ENCODE measurements around the gene DNAH10. TPM values are rescaled to one million over a fixed set of nuclear protein-coding genes. Genes with fewer than 3 reads are reported as not detected.

Gene DNAH10
- total RNA-seq, 4 donors from 2014 or later = 0.14 to 0.20 TPM; not detected in 2

DNA sequence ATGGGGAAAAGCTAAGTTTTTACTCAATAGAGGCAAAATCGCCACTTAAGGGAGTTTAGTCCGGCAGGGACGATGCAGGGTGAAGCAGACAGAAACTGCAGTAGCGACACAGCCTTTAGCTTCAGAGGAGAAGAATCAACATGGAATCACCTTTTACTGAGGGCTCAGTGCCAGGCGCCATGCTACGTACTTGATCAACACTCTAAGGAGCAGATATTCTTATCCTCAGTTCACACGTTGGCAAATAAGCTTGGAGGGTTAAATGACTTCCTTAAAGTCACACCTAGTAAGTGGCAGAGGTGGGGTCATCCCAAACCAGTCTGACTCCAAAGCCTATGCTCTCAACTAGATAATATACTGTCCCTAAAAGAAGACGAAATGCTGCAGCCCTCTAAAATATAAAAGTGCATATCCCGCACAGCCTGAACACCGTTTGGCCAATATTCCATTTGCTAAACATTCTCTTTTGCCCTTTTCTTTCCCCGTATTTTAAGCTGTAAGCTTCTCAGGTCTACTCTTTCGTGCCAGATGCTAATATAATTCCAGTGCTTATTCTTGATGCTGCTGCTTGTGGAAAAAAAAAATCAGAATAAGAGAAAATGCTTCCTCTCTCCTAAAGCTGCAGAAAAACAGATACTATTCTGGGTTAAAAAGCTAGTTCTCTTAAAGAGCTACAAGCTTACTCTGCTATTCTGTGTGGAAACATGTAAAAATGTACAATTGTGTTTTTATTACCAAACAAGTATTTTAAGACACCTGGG, 199.7 kb downstream of the DNAH10 start:
- Histone ChIP-seq H3K4me1 (peaks cover 0 to 34% (median 5%) of the 10 kb centered on the region in 4 donors), H3K27ac (no peak overlapping the region), H3K9me3 (no peaks in the 10 kb centered on the region), H3K27me3 (no peaks in the 10 kb centered on the region), H3K36me3 (no peaks in the 10 kb centered on the region), H3K4me3 (no peak overlapping the region)
- 67 to 70% methylated on average over 9 to 12 of the region's 12 CpGs for WGBS, 2 donors (ENCODE audit: low coverage in 1 of 2)
- in situ Hi-C loops (cut with MboI; ENCODE audit: low pct_ligation_motif_present in 1 of 4, low pct_unique_long_range_greater_than_20kb in 1 of 4, low sequenced_read_pairs in 3 of 4) (no loop called here), intact Hi-C loops (cut with DNase I; ENCODE audit: low total_unique reads) (no loop called here)
- peak; percentile 33 for DNase-seq
- TF ChIP-seq, protein P1, sequence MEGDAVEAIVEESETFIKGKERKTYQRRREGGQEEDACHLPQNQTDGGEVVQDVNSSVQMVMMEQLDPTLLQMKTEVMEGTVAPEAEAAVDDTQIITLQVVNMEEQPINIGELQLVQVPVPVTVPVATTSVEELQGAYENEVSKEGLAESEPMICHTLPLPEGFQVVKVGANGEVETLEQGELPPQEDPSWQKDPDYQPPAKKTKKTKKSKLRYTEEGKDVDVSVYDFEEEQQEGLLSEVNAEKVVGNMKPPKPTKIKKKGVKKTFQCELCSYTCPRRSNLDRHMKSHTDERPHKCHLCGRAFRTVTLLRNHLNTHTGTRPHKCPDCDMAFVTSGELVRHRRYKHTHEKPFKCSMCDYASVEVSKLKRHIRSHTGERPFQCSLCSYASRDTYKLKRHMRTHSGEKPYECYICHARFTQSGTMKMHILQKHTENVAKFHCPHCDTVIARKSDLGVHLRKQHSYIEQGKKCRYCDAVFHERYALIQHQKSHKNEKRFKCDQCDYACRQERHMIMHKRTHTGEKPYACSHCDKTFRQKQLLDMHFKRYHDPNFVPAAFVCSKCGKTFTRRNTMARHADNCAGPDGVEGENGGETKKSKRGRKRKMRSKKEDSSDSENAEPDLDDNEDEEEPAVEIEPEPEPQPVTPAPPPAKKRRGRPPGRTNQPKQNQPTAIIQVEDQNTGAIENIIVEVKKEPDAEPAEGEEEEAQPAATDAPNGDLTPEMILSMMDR (IDR thresholded peaks at IDR 0.05) = no peak
- TF ChIP-seq POLR2AphosphoS5 (IDR thresholded peaks at IDR 0.05) (no peak), POLR2A (IDR thresholded peaks at IDR 0.05) (no peak), EP300 (IDR thresholded peaks at IDR 0.05; ENCODE audit: low read depth) (no peak)

DNA sequence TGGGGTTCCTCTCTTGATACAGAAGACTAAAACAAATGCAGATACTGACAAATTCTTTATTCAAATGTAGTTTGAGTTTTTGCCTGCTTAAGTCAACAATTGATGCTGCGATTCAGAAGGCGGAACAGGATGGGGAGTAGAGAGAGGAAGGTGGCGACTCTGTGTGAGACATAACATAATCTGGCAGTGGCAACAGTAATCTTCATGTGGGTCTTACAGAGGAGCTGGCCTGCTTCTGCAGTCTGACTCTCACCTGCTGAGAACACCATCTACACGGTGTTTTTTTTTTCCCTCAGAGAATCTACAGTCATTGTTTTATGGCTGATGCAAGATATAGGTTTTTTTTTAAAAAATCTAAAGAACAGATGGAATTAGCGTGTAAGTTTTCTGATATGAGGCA, 200.4 kb downstream of the DNAH10 start:
- Histone ChIP-seq H3K9me3 (no peaks in the 10 kb centered on the region), H3K27me3 (no peaks in the 10 kb centered on the region), H3K4me3 (no peak overlapping the region), H3K36me3 (no peaks in the 10 kb centered on the region), H3K4me1 (peaks cover 0 to 34% (median 5%) of the 10 kb centered on the region in 4 donors), H3K27ac (no peak overlapping the region)
- 82 to 84% methylated on average over 5 of the region's 5 CpGs for WGBS, 2 donors (ENCODE audit: low coverage in 1 of 2)
- TF ChIP-seq POLR2AphosphoS5 (IDR thresholded peaks at IDR 0.05) = no peak
- intact Hi-C loops (cut with DNase I; ENCODE audit: low total_unique reads) = no loop called here
- DNase-seq = no peak
- in situ Hi-C loops (cut with MboI; ENCODE audit: low pct_ligation_motif_present in 1 of 4, low pct_unique_long_range_greater_than_20kb in 1 of 4, low sequenced_read_pairs in 3 of 4) = no loop called here

DNA sequence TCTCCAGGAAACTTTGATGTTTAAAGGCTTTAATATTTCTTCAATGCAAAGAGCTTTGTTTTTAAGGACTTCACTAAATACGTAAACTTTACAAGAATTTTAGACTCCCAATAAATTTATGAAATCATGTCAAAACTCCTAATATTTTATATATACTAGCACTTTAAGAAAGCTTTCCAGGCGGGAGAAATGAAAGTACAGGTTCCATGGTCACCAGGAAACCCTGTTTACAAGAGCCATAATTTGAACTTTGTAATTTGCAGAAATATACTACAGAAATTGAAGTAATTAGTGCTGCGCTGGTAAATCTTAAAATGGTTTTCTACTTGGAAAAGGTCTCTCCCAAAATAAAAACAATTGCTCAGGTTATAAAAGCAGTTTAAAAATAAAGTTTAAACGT, 201.7 kb downstream of the DNAH10 start:
- WGBS, 2 donors (ENCODE audit: low coverage in 1 of 2) = 54 to 56% methylated on average over 4 of the region's 4 CpGs
- Histone ChIP-seq H3K4me3 (no peak overlapping the region), H3K4me1 (peaks cover 0 to 34% (median 5%) of the 10 kb centered on the region in 4 donors), H3K27ac (peak overlapping the region in 2 of 4 donors; percentile 20 to 26), H3K27me3 (no peaks in the 10 kb centered on the region), H3K36me3 (peaks cover 0 to 3% (median 0%) of the 10 kb centered on the region in 4 donors), H3K9me3 (no peaks in the 10 kb centered on the region)
- no peak for TF ChIP-seq POLR2A (IDR thresholded peaks at IDR 0.05)
- TF ChIP-seq POLR2AphosphoS5 (IDR thresholded peaks at IDR 0.05) = no peak
- TF ChIP-seq, protein P1 (IDR thresholded peaks at IDR 0.05) = no peak
- no peak for TF ChIP-seq EP300 (IDR thresholded peaks at IDR 0.05; ENCODE audit: low read depth)
- DNase-seq = no peak
- intact Hi-C loops (cut with DNase I; ENCODE audit: low total_unique reads) (no loop called here), in situ Hi-C loops (cut with MboI; ENCODE audit: low pct_ligation_motif_present in 1 of 4, low pct_unique_long_range_greater_than_20kb in 1 of 4, low sequenced_read_pairs in 3 of 4) (no loop called here)

DNA sequence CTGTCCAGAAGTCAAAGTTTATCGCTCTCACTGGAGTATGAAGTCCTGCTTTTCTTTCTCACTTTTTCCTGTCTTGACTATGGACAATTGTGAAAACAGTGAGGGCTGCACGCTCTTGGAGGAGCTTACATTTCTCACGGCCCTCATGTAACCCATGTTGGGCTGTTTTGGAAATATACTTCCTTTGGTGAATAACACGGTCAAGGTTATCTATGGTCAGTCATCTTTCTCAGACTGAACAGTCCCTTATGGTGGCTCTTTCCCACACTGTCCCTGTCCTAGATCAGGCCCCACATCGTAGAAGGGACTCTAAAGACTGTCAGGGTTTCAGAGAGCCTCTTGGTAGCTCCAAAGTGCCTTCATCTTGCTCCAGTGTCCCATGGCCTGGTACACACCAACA, 203.3 kb downstream of the DNAH10 start:
- Histone ChIP-seq H3K27ac (no peak overlapping the region), H3K36me3 (peaks cover 0 to 3% (median 0%) of the 10 kb centered on the region in 4 donors), H3K27me3 (no peaks in the 10 kb centered on the region), H3K4me3 (no peak overlapping the region), H3K9me3 (no peaks in the 10 kb centered on the region), H3K4me1 (peaks cover 0 to 38% (median 5%) of the 10 kb centered on the region in 4 donors)
- TF ChIP-seq EP300 (IDR thresholded peaks at IDR 0.05; ENCODE audit: low read depth) (no peak), POLR2A (IDR thresholded peaks at IDR 0.05) (no peak), POLR2AphosphoS5 (IDR thresholded peaks at IDR 0.05) (no peak)
- TF ChIP-seq, protein P1 (IDR thresholded peaks at IDR 0.05) = no peak
- DNase-seq = no peak
- intact Hi-C loops (cut with DNase I; ENCODE audit: low total_unique reads) (no loop called here), in situ Hi-C loops (cut with MboI; ENCODE audit: low pct_ligation_motif_present in 1 of 4, low pct_unique_long_range_greater_than_20kb in 1 of 4, low sequenced_read_pairs in 3 of 4) (no loop called here)
- WGBS, 2 donors (ENCODE audit: low coverage in 1 of 2) = 63 to 69% methylated on average over 4 to 5 of the region's 5 CpGs
